MM.1S (cell line): ENCODE data around the gene SOBP.

Experiments
- DNase-seq: peaks from one replicate; pipeline ENCODE4 v3.0.0-alpha.2; 2015
- H2AFZ ChIP-seq: fragments of 300-600 bp; sonication (generic); 2 replicates; pipeline ENCODE4 v1.6.0; 2016; ENCODE audit warnings: antibody characterized with exemption, low read length
- H3F3A ChIP-seq: fragments of 300-600 bp; sonication (generic); 2 replicates; pipeline ENCODE4 v1.6.1; 2016; ENCODE audit warnings: mild to moderate bottlenecking, antibody characterized with exemption, low read length, moderate library complexity, mixed read lengths; ENCODE audit not compliant: insufficient read depth
- H3K27ac ChIP-seq: fragments of 300-600 bp; sonication (generic); 2 replicates; pipeline ENCODE4 v1.5.1; 2016; ENCODE audit warnings: mild to moderate bottlenecking, low read length
- H3K27me3 ChIP-seq: fragments of 300-600 bp; sonication (generic); replicated peaks from 2 replicates; pipeline ENCODE4 v1.6.0; 2016; ENCODE audit warnings: low read length; ENCODE audit not compliant: insufficient read depth
- H3K36me3 ChIP-seq: fragments of 300-600 bp; sonication (generic); replicated peaks from 2 replicates; pipeline ENCODE4 v1.6.1; 2016; ENCODE audit warnings: mild to moderate bottlenecking, low read length, mixed read lengths; ENCODE audit not compliant: insufficient read depth
- H3K4me1 ChIP-seq: fragments of 300-600 bp; sonication (generic); 2 replicates; pipeline ENCODE4 v1.6.1; 2016; ENCODE audit warnings: low read length, mixed read lengths
- H3K4me2 ChIP-seq: fragments of 300-600 bp; sonication (generic); 2 replicates; pipeline ENCODE4 v1.6.0; 2016; ENCODE audit warnings: low read depth, low read length
- H3K4me3 ChIP-seq: fragments of 300-600 bp; sonication (generic); 2 replicates; pipeline ENCODE4 v1.5.1; 2016; ENCODE audit warnings: low read length, mixed read lengths
- H3K79me2 ChIP-seq: fragments of 300-600 bp; sonication (generic); 2 replicates; pipeline ENCODE4 v1.6.1; 2016; ENCODE audit warnings: mixed run types, low read length, mixed read lengths
- H3K9ac ChIP-seq: fragments of 300-600 bp; sonication (generic); 2 replicates; pipeline ENCODE4 v1.6.1; 2016; ENCODE audit warnings: low read length, mixed read lengths
- H3K9me2 ChIP-seq: fragments of 300-600 bp; sonication (generic); replicated peaks from 2 replicates; pipeline ENCODE4 v1.6.1; 2016; ENCODE audit warnings: mild to moderate bottlenecking, low read length, mixed read lengths; ENCODE audit not compliant: insufficient read depth
- H3K9me3 ChIP-seq: fragments of 300-600 bp; sonication (generic); replicated peaks from 2 replicates; pipeline ENCODE4 v1.6.1; 2016; ENCODE audit warnings: mild to moderate bottlenecking, low read length, mixed read lengths; ENCODE audit not compliant: insufficient read depth
- H4K20me1 ChIP-seq: fragments of 300-600 bp; sonication (generic); 2 replicates; pipeline ENCODE4 v1.6.1; 2016; ENCODE audit warnings: mild to moderate bottlenecking, low read length, moderate library complexity, mixed read lengths; ENCODE audit not compliant: insufficient read depth
- CTCF ChIP-seq: fragments of 300-600 bp; sonication (generic); IDR thresholded peaks from 2 replicates; pipeline ENCODE4 v1.5.1; 2016; ENCODE audit warnings: antibody characterized with exemption, low read length, mixed read lengths
- EZH2 ChIP-seq: fragments of 300-600 bp; sonication (generic); optimal IDR thresholded peaks from 2 replicates; pipeline ENCODE3; 2017; ENCODE audit warnings: low read depth, mild to moderate bottlenecking, antibody characterized with exemption, low read length, mixed read lengths
- EZH2phosphoT487 ChIP-seq: fragments of 300-600 bp; sonication (generic); IDR thresholded peaks from 2 replicates; pipeline ENCODE4 v1.6.1; 2018; ENCODE audit warnings: antibody characterized with exemption, low read length

SOBP gene

GRCh38 chr6:107611094-107611810 lies 121.3 kb downstream of the SOBP start:
- Histone ChIP-seq H3K27ac (no peak overlapping the region), H3K4me1 (no peaks in the 10 kb centered on the region), H3K4me2 (no peak overlapping the region), H3K36me3 (no peaks in the 10 kb centered on the region), H3F3A (no peaks in the 10 kb centered on the region), H3K27me3 (no peaks in the 10 kb centered on the region), H2AFZ (no peak overlapping the region), H3K79me2 (no peaks in the 10 kb centered on the region), H3K9me2 (no peaks in the 10 kb centered on the region), H3K9me3 (no peaks in the 10 kb centered on the region), H3K4me3 (no peak overlapping the region), H3K9ac (no peak overlapping the region), H4K20me1 (no peaks in the 10 kb centered on the region)
- DNase-seq, result no peak
- TF ChIP-seq EZH2 (no peak), EZH2phosphoT487 (no peak), CTCF (no peak)

- no peaks in the 10 kb centered on the region for H3K9me2 ChIP-seq
- H3K27me3 ChIP-seq, result no peaks in the 10 kb centered on the region
- TF ChIP-seq EZH2 (no peak), CTCF (no peak), EZH2phosphoT487 (no peak)
- H3K4me3 ChIP-seq, result no peak overlapping the region
- no peaks in the 10 kb centered on the region for H3K9me3 ChIP-seq
- H3F3A ChIP-seq, result no peaks in the 10 kb centered on the region
- H3K4me2 ChIP-seq, result no peak overlapping the region
- H3K36me3 ChIP-seq, result no peaks in the 10 kb centered on the region
- H3K9ac ChIP-seq, result no peak overlapping the region
- no peaks in the 10 kb centered on the region for H4K20me1 ChIP-seq
- DNase-seq, result no peak
- H3K4me1 ChIP-seq, result no peaks in the 10 kb centered on the region
- no peaks in the 10 kb centered on the region for H3K79me2 ChIP-seq
- H3K27ac ChIP-seq, result no peak overlapping the region
- H2AFZ ChIP-seq, result no peak overlapping the region
Observed at GRCh38 chr6:107612762-107613415, 123.0 kb downstream of the SOBP start.

- Histone ChIP-seq H3K4me1 (no peaks in the 10 kb centered on the region), H4K20me1 (no peaks in the 10 kb centered on the region), H3K4me3 (no peak overlapping the region), H3K79me2 (no peaks in the 10 kb centered on the region), H3K27me3 (no peaks in the 10 kb centered on the region), H3K9ac (no peak overlapping the region), H3K9me2 (no peaks in the 10 kb centered on the region), H3K27ac (no peak overlapping the region), H3K4me2 (no peak overlapping the region), H3K36me3 (no peaks in the 10 kb centered on the region), H3F3A (no peaks in the 10 kb centered on the region), H2AFZ (no peak overlapping the region), H3K9me3 (no peaks in the 10 kb centered on the region)
- TF ChIP-seq EZH2phosphoT487 (no peak), CTCF (no peak), EZH2 (no peak)
- no peak for DNase-seq
Observed at GRCh38 chr6:107613651-107614379, 123.9 kb downstream of the SOBP start.
